Stimulated activated CD4-positive, alpha-beta T cell treated with anti-CD3 and anti-CD28 coated beads, Interleukin-15, amount 100 ng/mL, for 48 hours (primary cell): Measurements from ENCODE around the gene SPEG.

Source experiments
- DNase-seq, 2 donors: peaks; one replicate each; pipeline ENCODE4 v3.0.0-alpha.2; 2020; ENCODE audit warnings: low read depth in 2 of 2

SPEG gene

GRCh38 chr2:219547621-219548020 is 113.0 kb downstream of the SPEG start:
- DNase-seq = no peak
